Body of pancreas (tissue), 4 donors: ENCODE data around the gene NODAL.

Experiments used
- POLR2A ChIP-seq, 3 donors: fragments of 450-650 bp; IDR thresholded peaks; one replicate each; pipeline ENCODE4 v1.6.1; 2016; ENCODE audit warnings: antibody characterized with exemption in 3 of 3, mild to moderate bottlenecking in 2 of 3
- TF ChIP-seq, protein P1 (sequence below), 7 experiments: fragments of 450-650 bp in 4 of 7; fragments of 200-600 bp in 3 of 7; sonication (generic) in 3 of 7; IDR thresholded peaks; one replicate each; pipeline ENCODE4 v1.5.1; 2016 to 2019; ENCODE audit warnings: antibody characterized with exemption in 7 of 7

DNA sequence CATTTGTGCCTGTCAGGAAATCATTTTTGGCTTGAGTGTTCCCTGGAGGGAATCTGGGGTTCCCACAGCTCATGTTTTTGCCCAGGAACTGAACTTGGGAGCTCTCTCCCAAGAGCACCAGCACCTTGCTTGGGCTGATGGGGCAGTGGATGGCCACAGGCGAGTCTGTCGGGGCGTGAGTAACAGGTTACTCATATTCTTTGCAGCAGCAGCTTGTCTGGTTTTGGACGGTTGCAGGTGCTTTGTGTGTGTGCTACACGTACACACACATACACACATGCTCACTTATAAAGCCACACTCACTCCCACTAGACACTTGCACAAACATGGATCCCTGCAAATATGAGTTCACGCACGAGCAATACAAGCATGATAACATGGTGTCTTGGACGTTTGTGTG lies 34.2 kb upstream of the NODAL start:
- TF ChIP-seq, protein P1, sequence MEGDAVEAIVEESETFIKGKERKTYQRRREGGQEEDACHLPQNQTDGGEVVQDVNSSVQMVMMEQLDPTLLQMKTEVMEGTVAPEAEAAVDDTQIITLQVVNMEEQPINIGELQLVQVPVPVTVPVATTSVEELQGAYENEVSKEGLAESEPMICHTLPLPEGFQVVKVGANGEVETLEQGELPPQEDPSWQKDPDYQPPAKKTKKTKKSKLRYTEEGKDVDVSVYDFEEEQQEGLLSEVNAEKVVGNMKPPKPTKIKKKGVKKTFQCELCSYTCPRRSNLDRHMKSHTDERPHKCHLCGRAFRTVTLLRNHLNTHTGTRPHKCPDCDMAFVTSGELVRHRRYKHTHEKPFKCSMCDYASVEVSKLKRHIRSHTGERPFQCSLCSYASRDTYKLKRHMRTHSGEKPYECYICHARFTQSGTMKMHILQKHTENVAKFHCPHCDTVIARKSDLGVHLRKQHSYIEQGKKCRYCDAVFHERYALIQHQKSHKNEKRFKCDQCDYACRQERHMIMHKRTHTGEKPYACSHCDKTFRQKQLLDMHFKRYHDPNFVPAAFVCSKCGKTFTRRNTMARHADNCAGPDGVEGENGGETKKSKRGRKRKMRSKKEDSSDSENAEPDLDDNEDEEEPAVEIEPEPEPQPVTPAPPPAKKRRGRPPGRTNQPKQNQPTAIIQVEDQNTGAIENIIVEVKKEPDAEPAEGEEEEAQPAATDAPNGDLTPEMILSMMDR (IDR thresholded peaks at IDR 0.05) = no peak
- TF ChIP-seq POLR2A (IDR thresholded peaks at IDR 0.05) = no peak
